NCI-H460 (cell line): Measurements from ENCODE around the gene GHR. TPM values are rescaled to one million over a fixed set of nuclear protein-coding genes. Genes with fewer than 3 reads are reported as not detected.

ENCODE experiments used
- DNase-seq: peaks from one replicate; pipeline ENCODE4 v3.0.0-alpha.2; 2016; ENCODE audit warnings: low read depth; ENCODE audit errors: extremely low read depth
- total RNA-seq: library from RNA; depleted of rRNA; stranded (reverse); fragments of >200 nt; shearing (Covaris generic); gene quantifications from 2 replicates; pipeline ENCODE4 v1.2.3, GENCODE V29; 2014

The GHR gene
- total RNA-seq, 1 experiment from 2014 or later: 0.47 TPM

GRCh38 chr5:42461033-42461432 lies 37.8 kb downstream of the GHR start:
- DNase-seq: no peak

GRCh38 chr5:42461507-42461906 lies 38.3 kb downstream of the GHR start:
- no peak for DNase-seq

GRCh38 chr5:42462083-42462482 lies 38.8 kb downstream of the GHR start:
- DNase-seq: no peak

GRCh38 chr5:42467572-42467971 lies 44.3 kb downstream of the GHR start:
- no peak for DNase-seq

- no peak for DNase-seq
Measured at GRCh38 chr5:42467981-42468524, 44.8 kb downstream of the GHR start.

- no peak for DNase-seq
Measured at GRCh38 chr5:42483472-42484154, 60.4 kb downstream of the GHR start.

- no peak for DNase-seq
Measured at GRCh38 chr5:42487077-42487476, 63.8 kb downstream of the GHR start.

GRCh38 chr5:42487821-42488220 lies 64.6 kb downstream of the GHR start:
- no peak for DNase-seq

GRCh38 chr5:42490831-42491230 lies 67.6 kb downstream of the GHR start:
- no peak for DNase-seq

GRCh38 chr5:42491699-42492098 lies 68.5 kb downstream of the GHR start:
- DNase-seq: no peak

GRCh38 chr5:42492974-42493373 lies 69.7 kb downstream of the GHR start:
- DNase-seq: no peak

GRCh38 chr5:42494414-42494813 lies 71.2 kb downstream of the GHR start:
- DNase-seq: no peak

- DNase-seq: no peak
Measured at GRCh38 chr5:42495914-42496313, 72.7 kb downstream of the GHR start.

GRCh38 chr5:42496397-42497156 lies 73.3 kb downstream of the GHR start:
- DNase-seq: no peak

- no peak for DNase-seq
Measured at GRCh38 chr5:42498000-42498399, 74.8 kb downstream of the GHR start.

GRCh38 chr5:42499016-42499415 lies 75.8 kb downstream of the GHR start:
- no peak for DNase-seq

GRCh38 chr5:42500003-42500599 lies 76.9 kb downstream of the GHR start:
- no peak for DNase-seq

- DNase-seq: no peak
Measured at GRCh38 chr5:42502613-42503470, 79.6 kb downstream of the GHR start.

- no peak for DNase-seq
Measured at GRCh38 chr5:42506662-42507061, 83.4 kb downstream of the GHR start.

GRCh38 chr5:42507451-42508097 lies 84.3 kb downstream of the GHR start:
- DNase-seq: no peak
